ENCODE results near the gene ATP8A2. TPM values are rescaled to one million over a fixed set of nuclear protein-coding genes. Genes with fewer than 3 reads are reported as not detected.
"Not testable (repeated sequence)": the region's sequence is repeated elsewhere in the genome, so short reads cannot be mapped to it uniquely, and the experiment has no call there.

ATP8A2 gene
- total and polyA plus RNA-seq, 3 donors from 2014 or later: 14.2 to 38.3 (median 16.5) TPM

- Histone ChIP-seq H3K36me3 (ENCODE audit: low read depth, missing control alignments) (no peaks in the 10 kb centered on the region), H3K27me3 (no peaks in the 10 kb centered on the region), H3K4me1 (no peaks in the 10 kb centered on the region), H3K4me3 (no peak overlapping the region), H3K27ac (no peak overlapping the region), H3K9me3 (no peaks in the 10 kb centered on the region)
- intact Hi-C loops (cut with DNase I; ENCODE audit: low total_unique reads): no loop called here
- TF ChIP-seq POLR2A (IDR thresholded peaks at IDR 0.05) (no peak), CTCF (IDR thresholded peaks at IDR 0.05) (no peak)
- DNase-seq: no peak
- 83 to 95% methylated on average over 5 of the region's 5 CpGs for WGBS, 2 donors
Observed at GRCh38 chr13:25771202-25771601, 399.4 kb downstream of the ATP8A2 start.

GRCh38 chr13:25771641-25772478 lies 400.1 kb downstream of the ATP8A2 start:
- no peak for TF ChIP-seq POLR2A (IDR thresholded peaks at IDR 0.05)
- no peak for TF ChIP-seq CTCF (IDR thresholded peaks at IDR 0.05)
- H3K9me3 ChIP-seq: no peaks in the 10 kb centered on the region
- no peaks in the 10 kb centered on the region for H3K27me3 ChIP-seq
- intact Hi-C loops (cut with DNase I; ENCODE audit: low total_unique reads): no loop called here
- H3K4me1 ChIP-seq: no peaks in the 10 kb centered on the region
- DNase-seq: no peak
- H3K36me3 ChIP-seq (ENCODE audit: low read depth, missing control alignments): no peaks in the 10 kb centered on the region
- H3K27ac ChIP-seq: no peak overlapping the region
- no peak overlapping the region for H3K4me3 ChIP-seq
- 86 to 92% methylated on average over 13 of the region's 13 CpGs for WGBS, 2 donors

- intact Hi-C loops (cut with DNase I; ENCODE audit: low total_unique reads); DNase-seq; H3K27me3 ChIP-seq; H3K4me3 ChIP-seq; H3K36me3 ChIP-seq (ENCODE audit: low read depth, missing control alignments); H3K4me1 ChIP-seq; H3K27ac ChIP-seq; H3K9me3 ChIP-seq: not testable (repeated sequence)
- WGBS, 2 donors: 95 to 99% methylated on average over 8 of the region's 8 CpGs
Observed at GRCh38 chr13:25772534-25772933, 400.8 kb downstream of the ATP8A2 start.

- H3K27me3 ChIP-seq; H3K36me3 ChIP-seq (ENCODE audit: low read depth, missing control alignments); DNase-seq; H3K4me3 ChIP-seq; H3K27ac ChIP-seq; intact Hi-C loops (cut with DNase I; ENCODE audit: low total_unique reads); H3K9me3 ChIP-seq; H3K4me1 ChIP-seq: not testable (repeated sequence)
- WGBS, 2 donors: 89 to 95% methylated on average over 1 of the region's 1 CpG
Observed at GRCh38 chr13:25774056-25774455, 402.3 kb downstream of the ATP8A2 start.

- no peaks in the 10 kb centered on the region for H3K9me3 ChIP-seq
- H3K27ac ChIP-seq: no peak overlapping the region
- TF ChIP-seq CTCF (IDR thresholded peaks at IDR 0.05): no peak
- TF ChIP-seq POLR2A (IDR thresholded peaks at IDR 0.05): no peak
- no peak for DNase-seq
- no peak overlapping the region for H3K4me3 ChIP-seq
- no peaks in the 10 kb centered on the region for H3K27me3 ChIP-seq
- intact Hi-C loops (cut with DNase I; ENCODE audit: low total_unique reads): no loop called here
- 80 to 87% methylated on average over 3 of the region's 3 CpGs for WGBS, 2 donors
- H3K36me3 ChIP-seq (ENCODE audit: low read depth, missing control alignments): no peaks in the 10 kb centered on the region
- no peaks in the 10 kb centered on the region for H3K4me1 ChIP-seq
Observed at GRCh38 chr13:25775275-25775674, 403.5 kb downstream of the ATP8A2 start.

- 81 to 87% methylated on average over 4 of the region's 4 CpGs for WGBS, 2 donors
- Histone ChIP-seq H3K36me3 (ENCODE audit: low read depth, missing control alignments) (no peaks in the 10 kb centered on the region), H3K4me1 (no peaks in the 10 kb centered on the region), H3K4me3 (no peak overlapping the region), H3K27me3 (no peaks in the 10 kb centered on the region), H3K27ac (no peak overlapping the region), H3K9me3 (no peaks in the 10 kb centered on the region)
- intact Hi-C loops (cut with DNase I; ENCODE audit: low total_unique reads): no loop called here
- DNase-seq: no peak
- TF ChIP-seq POLR2A (IDR thresholded peaks at IDR 0.05) (no peak), CTCF (IDR thresholded peaks at IDR 0.05) (no peak)
Observed at GRCh38 chr13:25775986-25776385, 404.2 kb downstream of the ATP8A2 start.

Measured in testis (tissue), 3 donors.